WI38 (cell line): ENCODE data around the gene SLC12A5.

Experiments used
- H3K4me3 ChIP-seq: 2 replicates; pipeline ENCODE4 v1.5.1; 2011; ENCODE audit warnings: low read depth, mild to moderate bottlenecking, control low read depth, low read length
- TF ChIP-seq, protein P1 (sequence below): IDR thresholded peaks from 2 replicates; pipeline ENCODE4 v1.5.1; 2012; ENCODE audit warnings: low read depth, mild to moderate bottlenecking, control low read depth, low read length

The SLC12A5 gene

DNA sequence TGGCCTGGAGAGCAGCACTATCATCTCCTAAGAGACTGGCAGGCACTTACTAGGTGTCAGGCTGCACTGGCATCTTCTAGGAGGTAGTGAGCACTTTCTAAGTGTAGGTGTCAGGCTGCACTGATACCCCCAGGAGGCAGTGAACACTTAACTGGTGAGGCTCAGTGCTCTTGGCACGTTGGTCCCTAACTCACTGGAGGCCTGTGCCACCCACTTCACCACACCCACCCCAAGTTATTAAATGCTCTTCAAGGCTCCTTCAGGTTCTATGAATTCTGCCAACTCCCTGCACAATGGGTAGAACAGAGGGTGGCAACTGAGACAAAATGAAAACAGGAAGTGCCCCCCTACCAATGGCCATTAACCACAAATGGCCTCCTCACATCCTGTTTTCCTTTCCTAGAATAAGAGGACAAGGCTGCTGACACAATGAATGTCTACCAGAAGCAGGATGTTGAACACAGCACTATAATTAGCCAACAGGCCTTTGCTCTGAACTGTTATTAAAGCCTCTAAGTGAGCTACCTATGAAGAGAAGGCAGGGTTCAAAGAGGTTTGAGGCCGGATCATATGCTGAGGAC, 31.4 kb downstream of the SLC12A5 start:
- H3K4me3 ChIP-seq: no peak overlapping the region
- TF ChIP-seq, protein P1, sequence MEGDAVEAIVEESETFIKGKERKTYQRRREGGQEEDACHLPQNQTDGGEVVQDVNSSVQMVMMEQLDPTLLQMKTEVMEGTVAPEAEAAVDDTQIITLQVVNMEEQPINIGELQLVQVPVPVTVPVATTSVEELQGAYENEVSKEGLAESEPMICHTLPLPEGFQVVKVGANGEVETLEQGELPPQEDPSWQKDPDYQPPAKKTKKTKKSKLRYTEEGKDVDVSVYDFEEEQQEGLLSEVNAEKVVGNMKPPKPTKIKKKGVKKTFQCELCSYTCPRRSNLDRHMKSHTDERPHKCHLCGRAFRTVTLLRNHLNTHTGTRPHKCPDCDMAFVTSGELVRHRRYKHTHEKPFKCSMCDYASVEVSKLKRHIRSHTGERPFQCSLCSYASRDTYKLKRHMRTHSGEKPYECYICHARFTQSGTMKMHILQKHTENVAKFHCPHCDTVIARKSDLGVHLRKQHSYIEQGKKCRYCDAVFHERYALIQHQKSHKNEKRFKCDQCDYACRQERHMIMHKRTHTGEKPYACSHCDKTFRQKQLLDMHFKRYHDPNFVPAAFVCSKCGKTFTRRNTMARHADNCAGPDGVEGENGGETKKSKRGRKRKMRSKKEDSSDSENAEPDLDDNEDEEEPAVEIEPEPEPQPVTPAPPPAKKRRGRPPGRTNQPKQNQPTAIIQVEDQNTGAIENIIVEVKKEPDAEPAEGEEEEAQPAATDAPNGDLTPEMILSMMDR: no peak

DNA sequence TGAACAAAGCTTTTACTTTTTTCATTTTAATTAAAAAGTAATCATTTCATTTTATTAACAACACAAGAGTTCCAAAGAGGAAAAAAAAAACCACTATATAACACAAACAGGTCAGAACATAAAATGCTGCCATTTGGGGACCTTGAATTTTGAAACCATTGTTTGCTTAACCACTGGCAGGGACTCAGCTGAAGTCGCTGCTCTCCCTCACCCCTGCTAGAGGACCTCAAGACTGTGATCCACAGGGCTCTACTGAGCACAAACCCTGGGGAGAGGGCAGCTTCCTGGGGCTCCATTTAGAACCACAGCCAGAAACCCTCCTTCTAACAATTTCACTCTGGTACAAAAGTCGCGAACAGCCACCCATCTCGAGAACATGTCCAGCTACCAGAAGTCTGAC, 32.0 kb downstream of the SLC12A5 start:
- TF ChIP-seq, protein P1: no peak
- H3K4me3 ChIP-seq: no peak overlapping the region

DNA sequence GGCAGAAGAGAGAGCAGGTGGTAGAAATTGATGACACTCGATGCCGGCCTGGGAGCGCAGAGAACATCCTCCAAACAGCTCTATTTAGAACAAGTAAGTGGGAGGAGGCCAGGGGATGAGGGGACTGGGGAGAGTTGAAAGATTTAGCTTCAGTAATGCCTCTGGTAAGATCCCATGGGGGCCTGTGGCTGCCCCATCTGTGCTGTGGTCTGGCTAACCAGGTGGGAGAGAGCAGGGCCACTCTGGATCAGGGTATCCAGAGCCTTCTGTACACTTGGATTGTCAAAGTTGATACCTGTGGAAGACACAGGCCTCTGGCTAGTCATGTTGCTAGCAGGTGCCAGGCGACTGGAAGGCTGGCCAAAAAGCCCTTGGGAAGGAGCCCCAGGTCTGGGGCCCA, 33.1 kb downstream of the SLC12A5 start:
- no peak overlapping the region for H3K4me3 ChIP-seq
- TF ChIP-seq, protein P1: no peak

DNA sequence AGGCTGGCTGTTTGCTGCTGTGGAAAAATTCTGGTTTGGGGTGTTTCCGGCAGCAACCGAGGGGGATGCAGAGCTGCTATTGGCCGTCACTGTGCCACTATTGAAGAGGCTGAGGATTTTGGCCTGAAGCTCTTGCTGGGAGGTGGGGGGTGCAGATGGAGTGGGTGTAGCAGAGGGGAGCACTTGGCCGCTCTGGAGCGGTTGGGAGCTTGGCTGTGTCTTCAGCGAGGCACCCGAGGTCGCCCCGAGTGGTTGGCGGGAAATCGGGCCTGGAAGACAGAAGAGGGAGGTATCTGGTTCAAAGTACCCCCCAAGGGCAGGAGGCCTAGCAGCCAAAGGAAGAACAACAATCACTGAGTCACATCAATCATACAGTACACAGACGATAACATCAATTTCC, 33.6 kb downstream of the SLC12A5 start:
- TF ChIP-seq, protein P1: no peak
- H3K4me3 ChIP-seq: no peak overlapping the region

DNA sequence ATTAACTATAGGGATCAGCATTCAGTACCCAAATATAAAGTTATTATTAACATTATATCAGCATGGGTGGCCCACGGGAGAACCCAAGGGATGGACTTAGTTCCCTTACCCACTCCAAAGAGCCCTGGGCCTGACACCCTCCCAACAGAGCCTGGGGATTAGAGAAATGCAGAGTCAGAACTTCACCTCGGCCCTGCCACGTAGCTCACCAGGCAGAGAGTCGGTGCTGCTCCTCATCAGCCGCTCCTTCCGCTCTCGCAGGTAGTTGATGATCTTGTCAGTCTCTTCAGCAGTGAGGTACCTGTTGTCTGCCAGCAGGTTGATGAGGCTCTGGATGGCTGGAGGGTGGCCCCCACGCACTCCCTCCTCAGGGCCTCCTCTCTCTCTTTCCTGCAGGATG, 34.1 kb downstream of the SLC12A5 start:
- TF ChIP-seq, protein P1: no peak
- no peak overlapping the region for H3K4me3 ChIP-seq

DNA sequence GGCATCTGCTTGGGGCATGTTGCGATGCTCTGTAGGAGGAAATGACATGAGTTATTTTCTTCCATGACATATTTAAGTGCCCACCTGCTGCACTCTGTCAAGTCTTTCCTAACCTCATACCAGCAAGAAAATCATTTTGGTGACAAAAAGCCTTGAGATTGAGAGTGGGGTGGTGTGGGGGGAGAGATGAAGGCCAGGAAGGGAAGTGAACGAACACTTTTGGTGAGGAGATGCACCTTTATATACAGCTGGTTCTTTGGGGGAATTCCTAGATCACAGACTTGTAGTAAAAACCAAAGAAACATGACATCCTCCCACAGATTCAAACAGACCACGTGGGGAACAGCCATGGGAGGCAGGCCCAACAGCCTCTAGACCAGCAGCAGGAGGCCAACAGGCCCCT, 34.6 kb downstream of the SLC12A5 start:
- TF ChIP-seq, protein P1: no peak
- H3K4me3 ChIP-seq: no peak overlapping the region

DNA sequence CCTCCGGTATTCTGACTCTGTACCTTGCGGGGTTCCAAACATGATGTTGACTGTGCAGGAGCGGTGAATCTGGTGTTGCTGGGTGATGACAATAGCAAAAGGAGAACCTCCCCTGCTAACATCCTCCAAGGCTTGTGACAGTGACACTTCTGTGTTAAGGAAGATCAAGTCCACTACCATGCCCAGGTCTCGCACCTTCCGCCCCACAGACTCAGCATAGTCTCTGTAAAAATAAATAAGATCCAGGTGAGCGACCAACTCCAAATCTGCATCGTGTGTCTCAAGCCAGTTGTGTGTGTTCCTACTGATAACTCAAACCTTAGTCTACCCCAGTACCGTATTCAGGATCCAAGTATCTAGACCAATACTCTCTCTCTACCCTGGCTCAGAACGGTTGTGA, 36.0 kb downstream of the SLC12A5 start:
- TF ChIP-seq, protein P1: no peak
- H3K4me3 ChIP-seq: no peak overlapping the region
